OCI-LY7 (cell line): ENCODE results near the gene GP1BA. TPM values are rescaled to one million over a fixed set of nuclear protein-coding genes. Genes with fewer than 3 reads are reported as not detected.
A peak's percentile ranks its signal among the peaks of the same experiment; 100 is the strongest.

ENCODE experiments used
- BruUV-seq: library from RNA; stranded (reverse); fragments of 400-500 nt; replicated peaks from 2 replicates; lab custom pipeline; 2021; lab: Mats Ljungman, UMichigan
- CTCF ChIA-PET: fragments of 300-600 bp; sonication (Branson Sonifier 250); formaldehyde crosslinking; loops from one replicate; lab custom pipeline; 2022; ENCODE audit warnings: antibody characterized with exemption; ENCODE audit not compliant: unreplicated experiment; lab: Charles Lee
- POLR2A ChIA-PET: fragments of 300-600 bp; sonication (Branson Sonifier 250); formaldehyde crosslinking; loops from one replicate; lab custom pipeline; 2022; ENCODE audit warnings: antibody characterized with exemption; lab: Charles Lee
- DNase-seq: peaks from one replicate; pipeline ENCODE4 v3.0.0-alpha.2; 2015; ENCODE audit warnings: low spot score
- H2AFZ ChIP-seq: fragments of 200-600 bp; sonication (generic), shearing (Covaris generic); 2 replicates; pipeline ENCODE4 v1.6.1; 2014; ENCODE audit warnings: mild to moderate bottlenecking, antibody characterized with exemption, low read length, moderate library complexity
- H3K27ac ChIP-seq: fragments of 200-600 bp; sonication (generic); 2 replicates; pipeline ENCODE4 v1.5.1; 2014; ENCODE audit warnings: mixed run types, low read depth, mild to moderate bottlenecking, moderate library complexity, low read length, inconsistent platforms; ENCODE audit not compliant: poor library complexity, severe bottlenecking
- H3K36me3 ChIP-seq: fragments of 200-600 bp; sonication (generic); 2 replicates; pipeline ENCODE4 v1.6.1; 2014; ENCODE audit warnings: mild to moderate bottlenecking, antibody characterized with exemption, low read length, moderate library complexity, mixed read lengths; ENCODE audit not compliant: insufficient read depth
- H3K4me1 ChIP-seq: fragments of 200-600 bp; sonication (generic); 2 replicates; pipeline ENCODE4 v1.5.1; 2014; ENCODE audit warnings: mild to moderate bottlenecking, low read length; ENCODE audit not compliant: insufficient read depth, poor library complexity, severe bottlenecking
- H3K4me2 ChIP-seq: fragments of 200-600 bp; sonication (generic); 2 replicates; pipeline ENCODE4 v1.6.1; 2014; ENCODE audit warnings: mild to moderate bottlenecking, low read length
- H3K4me3 ChIP-seq: fragments of 200-600 bp; sonication (generic); 2 replicates; pipeline ENCODE4 v1.5.1; 2014; ENCODE audit warnings: mild to moderate bottlenecking, low read depth, low read length; ENCODE audit not compliant: poor library complexity, severe bottlenecking
- H3K79me2 ChIP-seq: fragments of 200-600 bp; sonication (generic); 2 replicates; pipeline ENCODE4 v1.6.1; 2016; ENCODE audit warnings: low read depth, mild to moderate bottlenecking, low read length, moderate library complexity, mixed read lengths; ENCODE audit not compliant: insufficient read depth
- H3K9me2 ChIP-seq: fragments of 200-600 bp; sonication (generic); 2 replicates; pipeline ENCODE4 v1.6.1; 2016; ENCODE audit warnings: mild to moderate bottlenecking, low read length, mixed read lengths; ENCODE audit not compliant: insufficient read depth
- H3K9me3 ChIP-seq: fragments of 200-600 bp; sonication (generic); 2 replicates; pipeline ENCODE4 v1.6.1; 2014; ENCODE audit warnings: mild to moderate bottlenecking, mixed run types, low read length, mixed read lengths
- H4K20me1 ChIP-seq: fragments of 200-600 bp; sonication (generic); 2 replicates; pipeline ENCODE4 v1.6.1; 2014; ENCODE audit warnings: mild to moderate bottlenecking, antibody characterized with exemption, low read length, moderate library complexity, mixed read lengths; ENCODE audit not compliant: insufficient read depth
- CTCF ChIP-seq: fragments of 200-600 bp; sonication (generic); conservative IDR thresholded peaks from 2 replicates; pipeline ENCODE4 v1.5.1; 2014; ENCODE audit warnings: mild to moderate bottlenecking, antibody characterized with exemption, low read length, moderate library complexity, mixed read lengths
- EZH2phosphoT487 ChIP-seq: fragments of 200-600 bp; sonication (generic); IDR thresholded peaks from 2 replicates; pipeline ENCODE4 v1.6.1; 2018; ENCODE audit warnings: low read depth, borderline replicate concordance, mild to moderate bottlenecking, mixed run types, antibody characterized with exemption, low read length, moderate library complexity, mixed read lengths
- intact Hi-C: fragments of 100-400 bp; cut with micrococcal nuclease; formaldehyde crosslinking; loops from one replicate; pipeline ENCODE4 v1.10.0; 2022; ENCODE audit not compliant: unreplicated experiment
- total RNA-seq, 2 experiments: library from RNA; depleted of rRNA in 1 of 2; stranded (reverse); fragments of >200 nt in 1 of 2; shearing (Covaris generic) in 1 of 2; gene quantifications; 2 replicates each; pipeline ENCODE4 v1.2.3, GENCODE V29; 2014 to 2022

Gene GP1BA
- total RNA-seq, 2 experiments from 2014 or later: not detected

GRCh38 chr17:4951486-4951885 lies 19.4 kb downstream of the GP1BA start:
- no TSS peak for BruUV-seq
- CTCF ChIA-PET: interaction anchor here (1.2 kb wide), 1 partner anchor 16 kb away, joined by 3 read pairs; the partner anchor contains the start of gene SPAG7
- intact Hi-C loops: no loop called here
- no peak for DNase-seq
- no peak overlapping the region for H2AFZ ChIP-seq
- no peaks in the 10 kb centered on the region for H3K9me3 ChIP-seq
- POLR2A ChIA-PET: interaction anchor here (0.7 to 5.9 kb wide), 4 partner anchors 10 to 40 kb away, joined by 3 to 51 read pairs (median 12); partner anchors contain the start of genes RNF167, SLC25A11 and SPAG7
- H3K9me2 ChIP-seq: no peaks in the 10 kb centered on the region
- H3K36me3 ChIP-seq: peaks cover 17% of the 10 kb centered on the region
- peak overlapping the region; percentile 99 for H3K27ac ChIP-seq
- peak overlapping the region; percentile 100 for H3K4me3 ChIP-seq
- TF ChIP-seq CTCF (no peak), EZH2phosphoT487 (no peak)
- H3K4me1 ChIP-seq: peaks cover 24% of the 10 kb centered on the region
- peaks cover 6% of the 10 kb centered on the region for H4K20me1 ChIP-seq
- H3K79me2 ChIP-seq: peaks cover 18% of the 10 kb centered on the region
- peak overlapping the region; percentile 93 for H3K4me2 ChIP-seq

- ChIA-PET CTCF (no interaction called here), POLR2A (interaction anchor here (0.6 to 5.9 kb wide), 4 partner anchors 14 to 527 kb away, joined by 3 to 51 read pairs (median 10); partner anchors contain the start of genes RNF167, SLC25A11 and SPAG7)
- Histone ChIP-seq H3K4me3 (no peak overlapping the region), H3K9me3 (no peaks in the 10 kb centered on the region), H3K4me2 (no peak overlapping the region), H3K27ac (no peak overlapping the region), H3K36me3 (peaks cover 4% of the 10 kb centered on the region; the same call in 1 of the 2 replicates), H3K9me2 (no peaks in the 10 kb centered on the region), H3K4me1 (peaks cover 26% of the 10 kb centered on the region), H4K20me1 (no peaks in the 10 kb centered on the region), H3K79me2 (no peaks in the 10 kb centered on the region; the same call in 1 of the 2 replicates), H2AFZ (no peak overlapping the region)
- no peak for DNase-seq
- intact Hi-C loops: no loop called here
- BruUV-seq: no TSS peak
- TF ChIP-seq CTCF (no peak), EZH2phosphoT487 (no peak)
These were observed 21.4 kb downstream of the GP1BA start for GRCh38 chr17:4953451-4953961.

GRCh38 chr17:4955091-4955490 lies 23.0 kb downstream of the GP1BA start:
- H3K27ac ChIP-seq: no peak overlapping the region
- DNase-seq: no peak
- peaks cover 27% of the 10 kb centered on the region for H3K4me1 ChIP-seq
- H3K9me2 ChIP-seq: no peaks in the 10 kb centered on the region
- no TSS peak for BruUV-seq
- POLR2A ChIA-PET: interaction anchor here (0.7 to 5.9 kb wide), 2 partner anchors 12 to 15 kb away, joined by 3 to 51 read pairs; partner anchors contain the start of genes RNF167, SLC25A11 and SPAG7
- no peak overlapping the region for H3K4me3 ChIP-seq
- peaks cover 8% of the 10 kb centered on the region; the same call in 1 of the 2 replicates for H3K36me3 ChIP-seq
- no peak overlapping the region for H3K4me2 ChIP-seq
- intact Hi-C loops: no loop called here
- H3K9me3 ChIP-seq: no peaks in the 10 kb centered on the region
- CTCF ChIA-PET: no interaction called here
- H3K79me2 ChIP-seq: no peaks in the 10 kb centered on the region; the same call in 1 of the 2 replicates
- H2AFZ ChIP-seq: no peak overlapping the region
- TF ChIP-seq EZH2phosphoT487 (no peak), CTCF (no peak)
- no peaks in the 10 kb centered on the region for H4K20me1 ChIP-seq
